ENCODE results near the gene RREB1.
A peak's percentile ranks its signal among the peaks of the same experiment; 100 is the strongest.
"Not testable (repeated sequence)": the region's sequence is repeated elsewhere in the genome, so short reads cannot be mapped to it uniquely, and the experiment has no call there.

The RREB1 gene

GRCh38 chr6:7247828-7248227 is 140.1 kb downstream of the RREB1 start:
- DNase-seq = no peak

- DNase-seq = no peak
These were observed 141.6 kb downstream of the RREB1 start for GRCh38 chr6:7249391-7249790.

GRCh38 chr6:7249946-7250643 is 142.3 kb downstream of the RREB1 start:
- no peak for DNase-seq

DNA sequence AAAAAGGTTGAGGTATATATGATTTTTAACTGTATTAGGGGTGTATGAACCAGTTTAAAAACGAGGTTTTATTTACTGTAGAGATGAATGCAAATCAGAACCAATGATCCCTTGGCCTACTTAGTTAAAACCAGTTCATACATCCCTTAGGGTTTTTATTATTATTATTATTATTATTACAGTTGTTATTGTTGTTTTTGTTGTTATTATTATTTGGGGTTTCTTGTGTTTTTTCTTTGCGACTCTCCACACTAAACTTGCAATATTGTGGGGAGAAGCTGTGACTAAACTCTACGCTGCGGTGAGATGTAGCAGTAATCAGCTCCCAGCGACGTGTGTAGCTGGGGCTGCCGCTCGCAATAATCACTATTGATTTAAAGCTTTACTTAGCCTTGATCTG is 143.1 kb downstream of the RREB1 start:
- no peak for DNase-seq

- no peak for DNase-seq
These were observed 144.0 kb downstream of the RREB1 start for GRCh38 chr6:7251646-7252260.

GRCh38 chr6:7252390-7252789 is 144.6 kb downstream of the RREB1 start:
- DNase-seq = no peak

GRCh38 chr6:7254980-7255835 is 147.4 kb downstream of the RREB1 start:
- DNase-seq = peak in 1 of 2 donors; percentile 21

- no peak for DNase-seq
These were observed 148.2 kb downstream of the RREB1 start for GRCh38 chr6:7255918-7256317.

- no peak for DNase-seq
These were observed 149.0 kb downstream of the RREB1 start for GRCh38 chr6:7256785-7257184.

GRCh38 chr6:7257521-7258230 is 149.9 kb downstream of the RREB1 start:
- DNase-seq = no peak

GRCh38 chr6:7258231-7258763 is 150.5 kb downstream of the RREB1 start:
- no peak for DNase-seq

DNA sequence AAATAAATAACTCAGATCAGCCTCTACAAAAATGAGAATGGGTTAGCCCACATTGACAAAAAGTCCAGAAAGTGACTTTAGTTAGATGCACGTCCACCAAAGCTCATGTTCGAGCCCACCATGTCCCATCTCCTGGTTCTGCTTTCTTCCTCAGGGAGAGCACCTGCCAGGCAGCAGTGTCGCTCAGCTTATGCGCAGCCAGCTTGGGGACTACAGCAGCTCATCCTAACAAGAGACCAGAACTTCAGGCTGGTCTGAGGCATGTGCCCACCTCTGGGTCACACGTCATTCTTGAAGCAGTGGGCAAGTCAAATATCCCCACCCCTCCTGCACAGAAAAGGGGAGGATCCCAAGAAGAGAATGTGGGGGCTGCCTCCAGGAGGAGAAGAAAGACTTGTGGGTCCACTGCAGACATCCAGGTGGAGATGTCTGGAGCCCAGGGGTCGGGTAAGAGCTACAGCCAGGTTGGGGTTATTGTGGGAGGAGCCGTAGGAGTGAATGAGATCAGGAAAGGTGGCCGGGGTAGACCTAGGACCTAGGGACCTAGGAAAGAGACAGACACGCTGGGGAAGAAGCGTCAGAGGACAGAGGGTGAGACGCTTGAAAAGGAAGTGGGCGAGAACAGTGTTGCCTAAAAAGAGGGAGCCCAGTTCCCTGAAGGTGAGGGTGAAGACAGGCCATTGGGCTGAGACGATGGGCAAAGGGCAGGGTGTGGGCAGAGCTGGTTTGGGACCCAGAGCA is 152.7 kb downstream of the RREB1 start:
- DNase-seq = no peak

GRCh38 chr6:7261032-7261841 is 153.5 kb downstream of the RREB1 start:
- DNase-seq = peak; percentile 62 to 69

- DNase-seq = no peak
These were observed 154.2 kb downstream of the RREB1 start for GRCh38 chr6:7261852-7262461.

DNA sequence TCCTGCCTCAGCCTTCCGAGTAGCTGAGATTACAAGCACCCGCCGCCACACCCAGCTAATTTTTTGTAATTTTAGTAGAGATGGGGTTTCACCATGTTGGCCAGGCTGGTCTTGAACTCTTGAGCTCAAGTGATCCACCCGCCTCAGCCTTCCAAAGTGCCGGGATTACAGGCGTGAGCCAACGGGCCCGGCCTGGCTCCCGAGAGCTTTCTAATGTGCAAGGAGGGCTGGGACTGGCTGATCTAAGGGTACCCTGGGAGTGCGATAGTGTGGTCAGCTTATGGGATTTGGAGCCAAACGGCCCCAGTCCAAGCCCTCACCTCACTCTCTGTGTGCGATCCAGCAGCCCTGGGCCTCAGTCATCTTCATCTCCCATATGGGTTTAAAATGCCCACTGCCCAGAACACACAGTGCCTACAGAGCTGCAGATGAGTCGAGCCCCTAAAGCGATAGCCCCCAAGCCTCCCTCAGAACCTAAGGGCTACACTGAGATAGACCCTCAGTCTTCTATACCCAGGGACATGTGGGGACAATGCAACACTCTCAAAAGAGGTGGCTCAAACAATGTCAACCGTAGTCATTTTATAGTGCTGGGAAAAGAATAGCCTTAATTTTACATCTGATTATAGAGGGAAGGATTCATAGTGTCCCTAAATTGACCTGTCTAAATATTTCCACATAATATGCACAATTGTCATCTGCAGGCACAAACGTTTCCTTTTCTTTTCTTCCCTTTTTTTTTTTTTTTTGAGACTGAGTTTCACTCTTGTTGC is 155.2 kb downstream of the RREB1 start:
- DNase-seq = no peak

DNA sequence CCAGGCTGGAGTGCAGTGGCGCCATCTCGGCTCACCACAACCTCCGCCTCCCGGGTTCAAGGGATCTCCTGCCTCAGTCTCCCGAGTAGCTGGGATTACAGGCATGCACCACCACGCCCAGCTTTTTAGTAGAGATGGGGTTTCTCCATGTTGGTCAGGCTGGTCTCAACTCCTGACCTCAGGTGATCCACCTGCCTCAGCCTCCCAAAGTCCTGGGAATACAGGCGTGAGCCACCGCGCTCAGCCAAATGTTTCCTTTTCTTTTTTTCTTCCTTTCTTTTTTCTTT is 155.7 kb downstream of the RREB1 start:
- DNase-seq = not testable (repeated sequence)

DNA sequence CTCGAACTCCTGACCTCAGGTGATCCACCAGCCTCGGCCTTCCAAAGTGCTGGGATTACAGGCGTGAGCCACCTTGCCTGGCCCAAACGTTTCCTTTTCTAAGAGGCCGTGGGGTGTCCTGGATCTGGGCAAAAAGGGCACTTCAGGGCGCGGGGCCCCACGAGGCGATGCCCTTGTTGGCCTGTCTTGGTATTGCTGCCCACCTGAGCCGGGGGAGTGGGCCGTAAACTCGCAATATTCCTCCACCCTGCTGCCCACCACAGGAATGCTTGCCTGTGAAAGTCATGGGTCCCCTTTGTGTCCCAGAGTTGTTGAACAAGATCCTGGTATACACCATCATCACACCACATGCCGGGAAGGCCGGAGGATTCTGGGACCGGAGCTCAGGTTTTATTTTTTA is 156.3 kb downstream of the RREB1 start:
- no peak for DNase-seq

DNA sequence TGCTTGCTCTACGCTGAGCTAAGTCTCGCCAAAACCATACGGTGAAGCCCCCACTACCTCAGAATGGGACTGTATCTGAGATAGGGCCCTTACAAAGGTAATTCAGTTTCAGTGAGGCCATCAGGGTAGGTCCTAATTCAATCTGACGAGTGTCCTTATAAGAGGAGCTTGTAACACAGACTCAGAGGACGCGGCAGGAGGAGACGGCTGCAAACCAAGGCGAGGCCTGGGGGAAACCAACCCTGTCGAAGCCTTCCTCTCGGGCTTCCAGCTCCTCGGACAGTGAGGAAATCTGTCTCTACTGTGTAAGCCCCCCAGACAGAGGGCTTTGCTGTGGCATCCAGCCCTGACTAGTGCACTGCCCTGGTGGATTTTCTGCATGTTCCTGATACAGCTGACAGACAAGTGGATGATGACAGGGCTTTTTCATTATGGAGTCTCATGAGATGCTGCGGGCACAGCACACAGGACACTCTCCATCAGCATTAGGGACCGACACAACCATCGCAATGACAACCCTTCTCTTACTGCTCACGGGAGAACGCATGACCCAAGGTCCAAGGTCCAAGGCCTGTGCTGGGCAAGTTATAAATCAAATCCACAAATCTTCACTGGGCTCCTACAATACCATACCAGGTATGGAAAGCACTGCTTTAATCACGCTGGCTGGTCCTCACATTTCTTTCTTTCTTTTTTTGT is 157.1 kb downstream of the RREB1 start:
- DNase-seq = no peak

DNA sequence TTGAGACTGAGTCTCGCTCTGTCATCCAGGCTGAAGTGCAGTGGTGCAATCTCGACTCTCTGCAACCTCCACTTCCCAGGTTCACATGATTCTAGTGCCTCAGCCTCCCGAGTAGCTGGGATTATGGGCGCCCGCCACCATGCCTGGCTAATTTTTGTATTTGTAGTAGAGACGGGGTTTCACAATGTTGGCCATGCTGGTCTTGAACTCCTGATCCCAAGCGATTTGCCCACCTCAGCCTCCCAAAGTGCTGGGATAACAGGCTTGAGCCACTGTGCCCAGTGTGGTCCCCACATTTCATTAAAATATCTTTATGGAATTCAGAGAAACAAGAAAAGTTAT is 157.6 kb downstream of the RREB1 start:
- not testable (repeated sequence) for DNase-seq

DNA sequence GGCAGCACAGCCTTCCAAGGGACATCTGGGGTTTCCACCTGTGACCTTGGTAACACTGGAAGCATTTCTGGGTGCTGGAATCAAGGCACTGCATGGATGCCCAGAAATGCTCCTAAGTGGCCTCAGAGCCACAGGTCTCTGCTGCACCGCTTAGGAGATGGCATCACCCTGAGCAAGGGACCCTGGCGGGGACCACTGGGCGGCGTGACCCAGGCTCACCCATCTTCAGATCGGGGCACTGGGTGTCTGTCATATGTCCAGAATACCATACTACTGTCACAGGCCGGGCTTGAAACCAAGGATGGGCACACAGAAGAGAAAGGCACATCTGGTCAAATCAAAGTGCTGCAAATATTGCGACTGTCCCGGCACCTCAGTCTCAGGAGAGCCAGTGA is 159.3 kb downstream of the RREB1 start:
- DNase-seq = no peak
